ENCODE measurements around the gene ETV7.

DNA sequence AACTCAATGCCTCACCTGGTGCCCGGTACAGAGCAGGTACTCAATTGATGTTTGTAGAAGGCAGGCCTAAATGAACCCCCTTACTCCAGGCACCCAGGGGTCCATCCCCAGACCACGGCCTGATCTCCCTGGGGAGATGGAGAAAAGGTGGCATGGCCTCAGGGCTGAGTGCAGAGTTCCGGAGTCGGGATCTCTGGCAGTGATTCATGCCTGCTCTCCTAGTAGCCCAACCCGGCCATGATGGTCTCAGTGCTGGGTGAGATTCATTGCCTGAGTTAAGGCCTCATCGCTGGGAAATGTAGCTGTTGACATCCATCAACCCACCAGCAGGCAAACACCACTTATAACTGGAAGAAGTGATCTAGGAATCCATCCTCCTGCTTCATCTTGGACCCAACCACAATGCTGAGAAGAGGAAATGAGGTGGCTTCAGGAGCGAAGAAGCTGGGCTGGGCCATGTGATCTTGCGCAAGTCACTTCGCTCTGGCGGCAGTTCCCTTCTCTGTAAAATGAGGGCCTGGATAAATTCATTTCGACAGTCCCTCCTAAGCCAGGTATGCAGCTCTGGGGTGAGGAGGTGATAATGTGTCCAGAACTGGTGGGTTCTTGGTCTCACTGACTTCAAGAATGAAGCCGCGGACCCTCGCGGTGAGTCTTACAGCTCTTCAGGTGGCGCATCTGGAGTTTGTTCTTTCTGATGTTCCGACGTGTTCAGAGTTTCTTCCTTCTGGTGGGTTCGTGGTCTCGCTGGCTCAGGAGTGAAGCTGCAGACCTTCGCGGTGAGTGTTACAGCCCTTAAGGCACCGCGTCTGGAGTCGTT, 24.7 kb downstream of the ETV7 start:
- TF ChIP-seq, protein P1, sequence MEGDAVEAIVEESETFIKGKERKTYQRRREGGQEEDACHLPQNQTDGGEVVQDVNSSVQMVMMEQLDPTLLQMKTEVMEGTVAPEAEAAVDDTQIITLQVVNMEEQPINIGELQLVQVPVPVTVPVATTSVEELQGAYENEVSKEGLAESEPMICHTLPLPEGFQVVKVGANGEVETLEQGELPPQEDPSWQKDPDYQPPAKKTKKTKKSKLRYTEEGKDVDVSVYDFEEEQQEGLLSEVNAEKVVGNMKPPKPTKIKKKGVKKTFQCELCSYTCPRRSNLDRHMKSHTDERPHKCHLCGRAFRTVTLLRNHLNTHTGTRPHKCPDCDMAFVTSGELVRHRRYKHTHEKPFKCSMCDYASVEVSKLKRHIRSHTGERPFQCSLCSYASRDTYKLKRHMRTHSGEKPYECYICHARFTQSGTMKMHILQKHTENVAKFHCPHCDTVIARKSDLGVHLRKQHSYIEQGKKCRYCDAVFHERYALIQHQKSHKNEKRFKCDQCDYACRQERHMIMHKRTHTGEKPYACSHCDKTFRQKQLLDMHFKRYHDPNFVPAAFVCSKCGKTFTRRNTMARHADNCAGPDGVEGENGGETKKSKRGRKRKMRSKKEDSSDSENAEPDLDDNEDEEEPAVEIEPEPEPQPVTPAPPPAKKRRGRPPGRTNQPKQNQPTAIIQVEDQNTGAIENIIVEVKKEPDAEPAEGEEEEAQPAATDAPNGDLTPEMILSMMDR (IDR thresholded peaks at IDR 0.05), result no peak
- TF ChIP-seq POLR2AphosphoS5 (IDR thresholded peaks at IDR 0.05), result no peak

All from breast epithelium (tissue), 3 donors.